ENCODE data around the gene SMC1B. TPM values are rescaled to one million over a fixed set of nuclear protein-coding genes. Genes with fewer than 3 reads are reported as not detected.

SMC1B gene
- total RNA-seq, 4 donors from 2014 or later = 0.21 TPM; not detected in 3

Other genes with a start within 250 kb of the SMC1B start
- 10 to 100 TPM; 44.2 to 74.0 (median 64.0) TPM for gene NUP50, start 249.7 kb downstream of the SMC1B start, total RNA-seq
- gene KIAA0930, start 172.7 kb downstream of the SMC1B start, total RNA-seq = 100 to 1,000 TPM in 1 of 4 donors, 10 to 100 TPM in 3; 36.0 to 119 (median 74.4) TPM
- gene UPK3A, start 128.7 kb downstream of the SMC1B start, total RNA-seq = not detected
- gene FAM118A, start 103.7 kb downstream of the SMC1B start, total RNA-seq = 10 to 100 TPM; 22.7 to 65.8 (median 37.2) TPM
- gene RIBC2, start 94 bp upstream of the SMC1B start, total RNA-seq = 1 to 10 TPM in 1 of 4 donors, under 1 TPM in 1, not detected in 2; 0.30 to 5.7 TPM
- gene FBLN1, start 89.3 kb upstream of the SMC1B start, total RNA-seq = 100 to 1,000 TPM; 111 to 174 (median 139) TPM

Data from suprapubic skin (tissue), 4 donors.